Thyroid gland (tissue), 4 donors: ENCODE measurements around the gene CRIM1.

Source experiments
- CTCF ChIP-seq, 6 experiments: fragments of 200-600 bp in 3 of 6; fragments of 450-650 bp in 3 of 6; sonication (generic) in 3 of 6; IDR thresholded peaks; one replicate each; pipeline ENCODE4 v1.5.1; 2016 to 2019; ENCODE audit warnings: antibody characterized with exemption in 6 of 6, mild to moderate bottlenecking in 2 of 6, inconsistent platforms in 1 of 6, moderate library complexity in 1 of 6
- POLR2A ChIP-seq, 2 donors: fragments of 450-650 bp; IDR thresholded peaks; one replicate each; pipeline ENCODE4 v1.6.1; 2017; ENCODE audit warnings: antibody characterized with exemption in 2 of 2, mild to moderate bottlenecking in 2 of 2, moderate library complexity in 1 of 2

GRCh38 chr2:36352701-36353100 lies 2.9 kb upstream of the CRIM1 start:
- no peak for TF ChIP-seq CTCF (IDR thresholded peaks at IDR 0.05)
- TF ChIP-seq POLR2A (IDR thresholded peaks at IDR 0.05), result no peak
